Lower leg skin (tissue), 3 donors: Measurements from ENCODE around the gene TNIP3.

Experiments
- CTCF ChIP-seq, 3 donors: fragments of 450-650 bp; IDR thresholded peaks; one replicate each; pipeline ENCODE4 v1.5.1; 2016; ENCODE audit warnings: antibody characterized with exemption in 3 of 3, mild to moderate bottlenecking in 3 of 3, moderate library complexity in 2 of 3
- POLR2A ChIP-seq, 2 donors: fragments of 450-650 bp; IDR thresholded peaks; one replicate each; pipeline ENCODE4 v1.6.1; 2016 to 2017; ENCODE audit warnings: antibody characterized with exemption in 2 of 2, mild to moderate bottlenecking in 1 of 2, moderate library complexity in 1 of 2

GRCh38 chr4:121212806-121213205 is 48.7 kb upstream of the TNIP3 start:
- TF ChIP-seq CTCF (IDR thresholded peaks at IDR 0.05) = no peak
- TF ChIP-seq POLR2A (IDR thresholded peaks at IDR 0.05) = no peak
